K562 (cell line): ENCODE results near the gene CIB2. TPM values are rescaled to one million over a fixed set of nuclear protein-coding genes. Genes with fewer than 3 reads are reported as not detected.

ENCODE experiments used
- ATAC-seq: fragments of 200-7000 bp; cut with Tn5 transposase; 3 replicates; pipeline ENCODE4 v1.9.1; 2020; ENCODE audit warnings: moderate library complexity
- BruUV-seq: library from RNA; stranded (reverse); fragments of 400-500 nt; replicated peaks from 2 replicates; lab custom pipeline; 2021; lab: Mats Ljungman, UMichigan
- CTCF ChIA-PET: fragments of 300-600 bp; formaldehyde crosslinking; extraction: SDS; loops from one replicate; lab custom pipeline; 2021; ENCODE audit warnings: low intra/inter-chr PET ratio; lab: Yijun Ruan, JAX
- POLR2A ChIA-PET: fragments of 300-600, 350-650 bp; sonication (Branson Sonifier 250); formaldehyde crosslinking; extraction: SDS; loops from one replicate; lab custom pipeline; 2021; ENCODE audit warnings: antibody characterized with exemption, inconsistent platforms; lab: Yijun Ruan, JAX
- DNase-seq, 4 experiments: peaks; one replicate each; pipeline versions ENCODE4 v3.0.0 to v3.0.0-alpha.2; 2011 to 2018; ENCODE audit warnings: low spot score in 3 of 4, mixed read lengths in 3 of 4; ENCODE audit errors: extremely low read depth in 1 of 4
- FAIRE-seq: peaks from 2 replicates; lab custom pipeline; 2011; peaks lifted over from hg19 to GRCh38; lab: Jason Lieb, UNC
- H2AFZ ChIP-seq: 2 replicates; pipeline ENCODE4 v1.6.0; 2011; ENCODE audit warnings: low read depth, low read length, control low read depth, inconsistent platforms
- H3K27ac ChIP-seq: fragments of 200-600 bp; 3 replicates; pipeline ENCODE4 v1.8.0; 2011; ENCODE audit warnings: low read depth, mild to moderate bottlenecking, control low read depth, inconsistent platforms, low read length, moderate library complexity, mixed read lengths; ENCODE audit errors: extremely low read depth
- H3K27me3 ChIP-seq, 2 experiments: fragments of 300-600 bp in 1 of 2; 2 replicates in 1 of 2; 3 replicates in 1 of 2; pipeline versions ENCODE4 v1.6.0 to v1.8.0; 2011; ENCODE audit warnings: inconsistent platforms in 2 of 2, low read length in 2 of 2, mild to moderate bottlenecking in 1 of 2, mixed read lengths in 1 of 2, moderate library complexity in 1 of 2; ENCODE audit not compliant: control insufficient read depth in 2 of 2, insufficient read depth in 2 of 2
- H3K36me3 ChIP-seq: fragments of 300-600 bp; 3 replicates; pipeline ENCODE4 v1.8.0; 2011; ENCODE audit warnings: mild to moderate bottlenecking, low read length, inconsistent platforms; ENCODE audit not compliant: control insufficient read depth, insufficient read depth
- H3K4me1 ChIP-seq, 2 experiments: fragments of 200-600 bp in 1 of 2; replicated peaks in 1 of 2; 2 replicates in 1 of 2; 3 replicates in 1 of 2; pipeline versions ENCODE4 v1.5.1 to v1.8.0; 2011; ENCODE audit warnings: inconsistent platforms in 2 of 2, low read length in 2 of 2, mild to moderate bottlenecking in 1 of 2, mixed read lengths in 1 of 2, moderate library complexity in 1 of 2; ENCODE audit not compliant: control insufficient read depth in 2 of 2, insufficient read depth in 2 of 2
- H3K4me2 ChIP-seq: 2 replicates; pipeline ENCODE4 v1.6.1; 2011; ENCODE audit warnings: low read length, control low read depth, inconsistent platforms, mixed read lengths; ENCODE audit not compliant: insufficient read depth
- H3K4me3 ChIP-seq: fragments of 200-600 bp; sonication (generic), shearing (Covaris generic); 2 replicates; pipeline ENCODE4 v1.5.1; 2016; ENCODE audit warnings: control low read depth, inconsistent platforms
- H3K79me2 ChIP-seq: fragments of 200-600 bp; 3 replicates; pipeline ENCODE4 v1.8.0; 2011; ENCODE audit warnings: low read length, inconsistent platforms; ENCODE audit not compliant: control insufficient read depth, insufficient read depth
- H3K9ac ChIP-seq, 2 experiments: 2 replicates each; pipeline versions ENCODE4 v1.6.0 to v1.6.1; 2011; ENCODE audit warnings: low read depth in 2 of 2, low read length in 2 of 2, control low read depth in 1 of 2, inconsistent platforms in 1 of 2, mild to moderate bottlenecking in 1 of 2, mixed read lengths in 1 of 2; ENCODE audit not compliant: insufficient read depth in 1 of 2
- H3K9me1 ChIP-seq: one replicate; pipeline ENCODE4 v1.6.0; 2011; ENCODE audit warnings: inconsistent platforms, mild to moderate bottlenecking, low read length, moderate library complexity; ENCODE audit not compliant: control insufficient read depth, insufficient read depth
- H3K9me3 ChIP-seq: replicated peaks from 2 replicates; pipeline ENCODE4 v1.5.1; 2011; ENCODE audit warnings: low read depth, low read length, inconsistent platforms; ENCODE audit not compliant: control insufficient read depth, insufficient read depth
- H4K20me1 ChIP-seq: replicated peaks from 2 replicates; pipeline ENCODE4 v1.6.1; 2011; ENCODE audit warnings: low read length, inconsistent platforms, mixed read lengths; ENCODE audit not compliant: control insufficient read depth, insufficient read depth
- ETS1 ChIP-seq: conservative IDR thresholded peaks from 2 replicates; pipeline ENCODE4 v1.6.1; 2011; ENCODE audit warnings: low read depth, mild to moderate bottlenecking, low read length; ENCODE audit not compliant: control insufficient read depth
- FOXM1 ChIP-seq, 2 experiments: fragments of 450-650 bp in 1 of 2; sonication (generic) in 1 of 2; formaldehyde crosslinking in 1 of 2; IDR thresholded peaks; 2 replicates each; pipeline versions ENCODE4 v1.6.1 to v1.9.0; 2017 to 2022; ENCODE audit warnings: low read depth in 2 of 2, mild to moderate bottlenecking in 2 of 2, missing genetic modification reagents in 1 of 2, moderate library complexity in 1 of 2
- HMGXB4 ChIP-seq: sonication (generic); formaldehyde crosslinking; IDR thresholded peaks from 2 replicates; pipeline ENCODE4 v1.8.1; 2023; ENCODE audit warnings: mild to moderate bottlenecking, missing genetic modification reagents
- MED1 ChIP-seq: sonication (generic); formaldehyde crosslinking; IDR thresholded peaks from 2 replicates; pipeline ENCODE4 v1.8.1; 2023; ENCODE audit warnings: missing genetic modification reagents, borderline replicate concordance
- PTBP1 ChIP-seq: fragments of 200-400 bp; formaldehyde crosslinking; IDR thresholded peaks from 2 replicates; pipeline ENCODE4 v1.6.1; 2017; ENCODE audit warnings: low read depth, low read length
- RB1 ChIP-seq: fragments of 450-650 bp; IDR thresholded peaks from 2 replicates; pipeline ENCODE4 v1.6.1; 2017; ENCODE audit warnings: low read depth, mild to moderate bottlenecking
- SIN3B ChIP-seq: fragments of 450-650 bp; IDR thresholded peaks from 2 replicates; pipeline ENCODE4 v1.6.1; 2017; ENCODE audit warnings: low read depth, mild to moderate bottlenecking, moderate library complexity
- TRIM28 ChIP-seq: fragments of 450-650 bp; IDR thresholded peaks from 2 replicates; pipeline ENCODE4 v1.6.1; 2017
- ZNF121 ChIP-seq: sonication (generic); formaldehyde crosslinking; conservative IDR thresholded peaks from 2 replicates; pipeline ENCODE4 v1.8.0; 2022; ENCODE audit warnings: missing genetic modification reagents
- ZNF124 ChIP-seq: sonication (generic); formaldehyde crosslinking; IDR thresholded peaks from 2 replicates; pipeline ENCODE4 v1.8.1; 2022; ENCODE audit warnings: missing genetic modification reagents
- ZNF511 ChIP-seq: sonication (generic); formaldehyde crosslinking; IDR thresholded peaks from 2 replicates; pipeline ENCODE4 v1.8.0; 2022; ENCODE audit warnings: mild to moderate bottlenecking, missing genetic modification reagents
- ZNF609 ChIP-seq: sonication (generic); formaldehyde crosslinking; IDR thresholded peaks from 2 replicates; pipeline ENCODE4 v1.8.1; 2023; ENCODE audit warnings: missing genetic modification reagents, mild to moderate bottlenecking, borderline replicate concordance
- WGBS: fragments of 100-300 bp; shearing (Covaris generic); methylation state at CpG from one replicate; pipeline ENCODE4 v1.1.6; 2016; ENCODE audit warnings: low coverage, mixed read lengths; ENCODE audit not compliant: insufficient coverage; ENCODE audit errors: missing lambda C conversion rate; 5-methylcytosine and 5-hydroxymethylcytosine counted together
- in situ Hi-C: fragments of 300-500 bp; cut with MboI; formaldehyde crosslinking; loops from 4 replicates; pipeline ENCODE4 v1.15.0; 2018; ENCODE audit warnings: inconsistent platforms, mixed read lengths
- intact Hi-C: fragments of 100-400 bp; cut with micrococcal nuclease; formaldehyde crosslinking; loops from 2 replicates; pipeline ENCODE4 v1.14.2; 2022
- polyA plus RNA-seq, 8 experiments: library from polyadenylated mRNA; depleted of rRNA in 4 of 8; stranded (reverse) in 5 of 8; unstranded in 3 of 8; fragments of >200 nt; fragmentation: Nextera tagmentation in 2 of 8; fragmentation: Illumina TruSeq in 1 of 8; extraction: Ambion mirVana in 2 of 8; extraction: Trizol in 1 of 8; gene quantifications; 2 replicates each; pipeline versions ENCODE4 v1.2.1 to v1.2.3, GENCODE V29; 2011 to 2014; ENCODE audit warnings: inconsistent platforms in 1 of 8, missing spikeins in 1 of 8
- total RNA-seq, 7 experiments: library from RNA; depleted of rRNA in 6 of 7; stranded (reverse); fragments of >200 nt in 6 of 7; fragmentation: Illumina TruSeq in 2 of 7; extraction: Trizol in 2 of 7; gene quantifications; 2 replicates each; pipeline versions ENCODE4 v1.2.1 to v1.2.3, GENCODE V29; 2011 to 2021; ENCODE audit warnings: low replicate concordance in 1 of 7

CIB2 gene
- total and polyA plus RNA-seq, 9 of the 15 experiments (the other 6 are each of a cell fraction or from before 2014, with no cell fraction given) = 1.5 to 37.4 (median 19.4) TPM

GRCh38 chr15:78149068-78149804, 18.0 kb upstream of the CIB2 start, which contains the start of gene IDH3A:
IDH3A (plus strand) TSS chr15:78149362; CDS start chr15:78149404, 42 bp downstream.
- Histone ChIP-seq H3K27ac (peak within 1 kb of the TSS; percentile 70), H3K36me3 (peaks cover 10% of the 10 kb centered on the region; the same call in 1 of the 3 replicates), H3K27me3 (no peaks in the 10 kb centered on the region), H3K9ac (peak within 1 kb of the TSS; percentile 69 to 97), H3K4me2 (peak within 1 kb of the TSS; percentile 79), H2AFZ (peak within 1 kb of the TSS; percentile 88), H3K9me3 (no peaks in the 10 kb centered on the region), H3K79me2 (peaks cover 36% of the 10 kb centered on the region), H4K20me1 (peaks cover 2% of the 10 kb centered on the region), H3K4me3 (peak within 1 kb of the TSS; percentile 83), H3K4me1 (peaks cover 20 to 23% of the 10 kb centered on the region in 2 experiments; a peak in 4 of 5 replicates), H3K9me1 (no peaks in the 10 kb centered on the region)
- peak; percentile 96 for ATAC-seq
- TSS peak; percentile 72 for BruUV-seq
- FAIRE-seq = peak; percentile 92
- in situ Hi-C loops (no loop called here), intact Hi-C loops (no loop called here)
- ChIA-PET CTCF (no interaction called here), POLR2A (interaction anchor here (0.7 to 1.4 kb wide), 6 partner anchors 10 to 439 kb away, joined by 3 to 6 read pairs (median 3); no protein-coding TSS in a partner anchor)
- under 1% methylated on average over 42 of the region's 79 CpGs for WGBS
- DNase-seq = peak; percentile 99
- TF ChIP-seq RB1 = peak; percentile 53
- no peak for TF ChIP-seq ZNF124
- no peak for TF ChIP-seq ZNF609 (CRISPR knock-in tag)
- TF ChIP-seq TRIM28 = 0 out of 2 replicates have a peak, but pooled peaks have one; percentile 10
- TF ChIP-seq FOXM1 (IDR thresholded peaks at IDR 0.05; ENCODE audit: low read depth) = no peak
- TF ChIP-seq FOXM1 (CRISPR knock-in tag; IDR thresholded peaks at IDR 0.05; ENCODE audit: low read depth) = no peak
- TF ChIP-seq ZNF121 (CRISPR knock-in tag) = no peak
- no peak for TF ChIP-seq PTBP1
- TF ChIP-seq ZNF511 (CRISPR knock-in tag) = no peak
- peak; percentile 57 for TF ChIP-seq SIN3B
- peak; percentile 72; the same call in 1 of the 2 replicates for TF ChIP-seq ETS1
- no peak for TF ChIP-seq HMGXB4 (CRISPR knock-in tag)
- no peak for TF ChIP-seq MED1 (CRISPR knock-in tag)
